HG02610 (cell line): ENCODE results near the gene ALDH1A1.

Source experiments
- ATAC-seq: cut with Tn5 transposase; IDR thresholded peaks from one replicate; pipeline ENCODE4 v1.9.1; 2021; ENCODE audit warnings: mild to moderate bottlenecking, moderate library complexity; ENCODE audit not compliant: unreplicated experiment

The ALDH1A1 gene

DNA sequence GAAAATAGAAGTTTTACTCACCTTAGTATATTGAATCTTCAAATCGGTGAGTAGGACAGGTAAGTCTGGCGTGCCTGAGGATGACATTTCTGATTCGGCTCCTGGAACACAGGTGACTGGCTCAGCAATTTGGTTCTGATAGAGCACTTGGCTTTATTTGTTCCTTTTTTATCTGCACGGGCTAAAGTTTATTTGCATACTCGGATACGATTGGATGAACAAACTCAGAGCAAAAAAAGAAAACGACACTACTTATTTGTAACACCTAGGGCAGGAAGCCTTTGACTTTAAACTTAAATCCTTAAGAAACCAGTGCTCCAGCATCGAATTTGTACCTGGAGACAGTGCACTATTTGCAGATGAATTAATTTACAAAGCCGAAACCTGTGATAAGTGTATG, at the start of gene ALDH1A1:
Gene ALDH1A1, minus strand, starts transcription at position 140 of the 400 bp plus-strand sequence. Its CDS starts 53 bp downstream, at position 87.
- no peak for ATAC-seq

DNA sequence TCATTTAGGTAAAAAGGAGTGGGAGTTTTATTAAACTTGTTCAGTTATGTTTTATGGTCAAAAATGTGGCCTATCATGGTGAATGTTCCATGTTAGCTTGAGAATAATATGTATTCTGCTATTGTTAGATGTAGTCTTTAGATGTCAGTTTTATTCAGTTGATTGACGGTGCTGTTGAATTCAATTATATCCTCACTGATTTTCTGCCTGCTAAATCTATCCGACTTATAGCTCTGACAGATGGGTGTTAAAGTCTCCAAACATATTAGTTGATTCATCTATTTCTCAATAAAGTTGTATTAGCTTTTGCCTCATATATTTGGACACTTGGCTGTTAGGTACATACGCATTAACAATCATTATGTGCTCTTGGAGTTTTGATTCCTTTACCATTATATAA, 49.0 kb upstream of the ALDH1A1 start:
- no peak for ATAC-seq

- ATAC-seq: no peak
Observed at GRCh38 chr9:72998363-72998762, 45.5 kb upstream of the ALDH1A1 start.

DNA sequence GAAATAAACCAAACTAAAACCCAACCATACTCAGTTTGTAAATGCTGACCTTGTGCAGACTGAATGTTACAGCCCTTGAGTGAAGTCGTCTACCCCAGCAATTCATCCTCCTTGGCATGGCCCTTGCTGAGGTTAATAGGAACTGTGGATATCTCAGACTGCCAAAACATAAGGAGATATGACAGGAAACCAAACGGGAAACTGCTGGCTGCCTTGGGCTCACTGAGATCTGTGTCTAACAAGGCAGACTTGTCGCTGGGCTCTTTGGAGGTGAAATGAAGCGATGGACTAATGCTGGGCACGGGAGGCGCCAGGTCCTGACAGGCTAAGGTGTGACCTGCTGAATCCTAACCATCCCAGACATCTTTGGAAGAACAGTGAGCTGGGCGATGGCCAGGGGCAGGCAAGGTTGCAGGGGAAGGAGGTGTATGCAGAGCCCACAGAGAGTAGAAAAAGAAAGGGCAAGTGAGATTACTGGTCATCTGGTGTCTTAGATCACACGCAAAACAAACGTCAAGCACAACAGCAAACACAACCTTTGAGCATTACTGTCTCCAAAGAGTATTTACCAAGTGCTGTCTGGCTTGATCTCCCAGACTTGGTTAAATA, 44.6 kb upstream of the ALDH1A1 start:
- ATAC-seq: no peak

- no peak for ATAC-seq
Observed at GRCh38 chr9:72996684-72997314, 43.9 kb upstream of the ALDH1A1 start.

GRCh38 chr9:72996114-72996513, 43.3 kb upstream of the ALDH1A1 start:
- ATAC-seq: no peak

GRCh38 chr9:72995131-72996024, 42.5 kb upstream of the ALDH1A1 start:
- ATAC-seq: no peak

DNA sequence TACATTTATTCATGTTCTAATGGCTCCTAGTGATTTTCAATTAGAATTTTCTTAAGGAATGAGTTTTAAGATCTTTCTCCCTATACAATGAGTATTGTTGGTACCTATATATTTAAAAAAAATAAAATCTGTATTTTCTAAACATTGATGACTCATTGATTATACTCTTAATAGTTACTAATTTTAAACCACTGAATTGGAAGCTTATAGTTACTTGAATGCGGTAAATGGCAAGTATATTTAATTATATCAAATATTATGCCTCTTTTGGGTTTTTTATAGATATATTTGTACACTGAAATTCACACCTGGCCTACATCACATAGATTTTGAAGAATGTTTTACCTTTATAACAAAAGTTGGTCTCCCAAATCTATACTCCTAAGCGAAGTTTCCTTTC, 38.9 kb upstream of the ALDH1A1 start:
- ATAC-seq: no peak

GRCh38 chr9:72990397-72991182, 37.7 kb upstream of the ALDH1A1 start:
- no peak for ATAC-seq

GRCh38 chr9:72986522-72987116, 33.8 kb upstream of the ALDH1A1 start:
- no peak for ATAC-seq

GRCh38 chr9:72985746-72986145, 32.9 kb upstream of the ALDH1A1 start:
- no peak for ATAC-seq

DNA sequence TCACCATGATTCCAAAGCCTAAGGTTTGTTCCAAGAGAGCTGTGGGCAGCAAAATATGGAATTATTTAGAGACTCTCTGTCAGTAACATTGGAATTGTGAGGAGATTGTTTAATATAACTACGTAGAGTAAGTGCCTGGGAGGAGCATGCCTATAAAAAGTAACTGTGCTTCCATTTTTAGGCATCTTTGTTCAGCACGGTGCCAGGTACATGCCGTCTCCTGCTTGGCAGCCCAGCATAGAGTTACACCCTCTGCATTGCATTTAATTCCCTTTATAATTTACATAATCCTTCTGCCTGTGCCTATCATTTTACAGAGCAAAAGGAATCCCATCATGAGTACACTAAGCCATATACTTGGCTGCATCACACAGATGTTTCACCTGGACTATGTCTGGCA, 32.1 kb upstream of the ALDH1A1 start:
- no peak for ATAC-seq

- ATAC-seq: no peak
Observed at GRCh38 chr9:72984226-72984947, 31.5 kb upstream of the ALDH1A1 start.

DNA sequence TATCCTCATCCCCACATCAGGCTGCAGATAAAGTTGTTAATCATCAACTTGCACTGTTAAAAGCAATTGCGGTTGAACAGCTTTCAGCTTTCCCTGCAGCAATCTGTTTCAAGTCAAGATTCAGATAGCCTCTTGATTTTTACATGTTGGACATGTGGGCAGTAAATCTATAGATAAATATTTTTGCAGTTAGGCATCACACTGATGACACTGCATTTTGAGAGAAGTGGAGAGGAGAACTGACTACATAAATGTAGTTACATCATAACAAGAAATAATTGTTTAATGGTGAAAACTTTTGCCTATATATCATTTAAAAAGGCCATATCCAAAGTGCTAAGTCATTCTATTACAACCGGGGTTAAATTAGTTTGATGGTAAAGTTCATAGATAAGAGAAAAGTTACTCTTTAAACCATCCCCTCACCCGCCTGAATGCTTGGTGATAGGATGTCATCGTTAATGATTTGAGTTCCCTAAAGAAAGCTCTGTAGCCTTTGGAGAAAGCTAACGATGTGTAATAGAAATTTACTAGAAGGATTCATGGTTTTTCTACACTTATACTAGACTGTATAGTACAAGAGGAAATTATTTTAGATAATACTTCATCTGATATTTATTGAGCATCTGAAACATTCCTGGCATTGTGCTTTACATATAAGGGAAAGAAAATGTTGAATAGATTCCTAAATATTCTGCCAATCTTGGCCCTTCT, 30.8 kb upstream of the ALDH1A1 start:
- ATAC-seq: no peak

DNA sequence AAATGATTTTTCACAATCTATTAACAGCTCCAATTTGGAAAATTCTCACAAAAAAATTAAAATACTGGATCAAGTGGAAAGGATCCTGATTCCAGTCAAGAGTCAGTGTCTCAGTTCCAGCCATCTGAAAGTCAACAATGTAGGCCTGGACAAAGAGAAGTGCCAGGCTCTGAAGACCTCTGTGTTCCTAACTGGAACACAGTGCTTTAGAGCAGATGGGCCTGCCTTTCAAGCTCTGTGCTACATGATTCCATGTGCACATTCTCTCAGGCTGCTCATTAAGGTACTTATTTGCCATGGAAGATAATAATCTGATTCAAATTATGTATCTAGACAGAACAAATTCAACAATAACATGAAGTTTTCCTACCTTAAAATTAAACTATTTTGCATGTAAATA, 30.2 kb upstream of the ALDH1A1 start:
- ATAC-seq: no peak

- ATAC-seq: no peak
Observed at GRCh38 chr9:72982146-72982799, 29.4 kb upstream of the ALDH1A1 start.

DNA sequence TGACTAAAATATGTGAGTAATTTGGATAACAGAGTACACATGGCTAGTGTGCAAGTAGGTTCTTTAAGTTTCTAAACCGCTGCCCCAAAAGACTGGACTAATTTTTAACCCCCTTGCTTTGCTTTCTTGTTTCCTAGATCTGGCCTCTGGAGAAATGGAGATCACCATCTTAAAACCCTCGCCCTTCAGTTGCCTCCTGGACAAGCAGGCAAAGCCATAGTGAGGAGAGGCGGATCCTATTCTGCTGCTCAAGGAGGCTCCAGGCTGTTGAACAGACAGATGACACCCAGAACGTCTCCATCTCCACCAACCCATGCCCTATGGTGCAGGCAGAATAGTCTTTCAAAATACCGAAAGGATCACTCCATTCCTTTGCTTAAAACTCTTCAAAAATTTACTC, 28.6 kb upstream of the ALDH1A1 start:
- no peak for ATAC-seq

- no peak for ATAC-seq
Observed at GRCh38 chr9:72980600-72981265, 27.9 kb upstream of the ALDH1A1 start.
